K562 (cell line): Measurements from ENCODE around the gene RNASE8. TPM values are rescaled to one million over a fixed set of nuclear protein-coding genes. Genes with fewer than 3 reads are reported as not detected.

Experiments
- ATF6 ChIP-seq: sonication (generic); formaldehyde crosslinking; IDR thresholded peaks from 2 replicates; pipeline ENCODE4 v1.4.0; 2020; ENCODE audit warnings: mild to moderate bottlenecking, missing genetic modification reagents
- BRD9 ChIP-seq: fragments of 450-650 bp; IDR thresholded peaks from 2 replicates; pipeline ENCODE4 v1.6.1; 2018; ENCODE audit warnings: low read depth; ENCODE audit not compliant: partially characterized antibody
- CGGBP1 ChIP-seq: fragments of 250-450 bp; sonication (Bioruptor Pico); IDR thresholded peaks from 2 replicates; pipeline ENCODE4 v1.9.0; 2021; ENCODE audit warnings: mild to moderate bottlenecking
- ESRRB ChIP-seq: fragments of 250-450 bp; sonication (Bioruptor Pico); IDR thresholded peaks from 2 replicates; pipeline ENCODE4 v1.5.0; 2020; ENCODE audit warnings: mild to moderate bottlenecking, moderate library complexity, borderline replicate concordance
- FIP1L1 ChIP-seq: fragments of 200-400 bp; formaldehyde crosslinking; IDR thresholded peaks from 2 replicates; pipeline ENCODE4 v1.6.1; 2018; ENCODE audit warnings: mild to moderate bottlenecking, low read depth, low read length; ENCODE audit not compliant: poor library complexity, severe bottlenecking
- GTF2F1 ChIP-seq: IDR thresholded peaks from 2 replicates; pipeline ENCODE4 v1.6.1; 2011; ENCODE audit warnings: low read depth, low read length, improper control_type of control experiment
- HLTF ChIP-seq: fragments of 450-650 bp; IDR thresholded peaks from 2 replicates; pipeline ENCODE4 v1.6.1; 2016
- HNRNPLL ChIP-seq: fragments of 200-400 bp; formaldehyde crosslinking; IDR thresholded peaks from 2 replicates; pipeline ENCODE4 v1.6.1; 2017; ENCODE audit warnings: low read length, low read depth, mild to moderate bottlenecking; ENCODE audit not compliant: poor library complexity, severe bottlenecking
- ILK ChIP-seq: fragments of 450-650 bp; IDR thresholded peaks from 2 replicates; pipeline ENCODE4 v1.6.1; 2016; ENCODE audit warnings: missing genetic modification characterization, low read depth, mild to moderate bottlenecking, missing compliant biosample characterization, moderate library complexity, borderline replicate concordance
- IRF9 ChIP-seq: fragments of 450-650 bp; IDR thresholded peaks from 2 replicates; pipeline ENCODE4 v1.6.1; 2016; ENCODE audit warnings: missing biosample characterization, missing genetic modification characterization
- KDM5B ChIP-seq: fragments of 200-600 bp; sonication (generic); IDR thresholded peaks from 2 replicates; pipeline ENCODE4 v1.6.1; 2012; ENCODE audit warnings: low read depth, mild to moderate bottlenecking, moderate library complexity, low read length, control low read depth, inconsistent platforms; ENCODE audit not compliant: insufficient replicate concordance
- PRMT5 ChIP-seq: sonication (generic); formaldehyde crosslinking; IDR thresholded peaks from 2 replicates; pipeline ENCODE4 v1.5.0; 2020; ENCODE audit warnings: missing genetic modification reagents
- RBM39 ChIP-seq: fragments of 200-400 bp; formaldehyde crosslinking; optimal IDR thresholded peaks from 2 replicates; pipeline ENCODE3; 2018; ENCODE audit warnings: low read depth, low read length
- SETDB1 ChIP-seq: IDR thresholded peaks from one replicate; pipeline ENCODE4 v1.6.1; 2012; ENCODE audit warnings: low read length, control low read depth, inconsistent platforms
- TEAD1 ChIP-seq, 2 experiments: fragments of 450-650 bp in 1 of 2; sonication (generic) in 1 of 2; formaldehyde crosslinking; IDR thresholded peaks; 2 replicates each; pipeline versions ENCODE4 v1.4.0 to v1.8.0; 2020 to 2022; ENCODE audit warnings: mild to moderate bottlenecking in 2 of 2, missing genetic modification reagents in 1 of 2
- TFE3 ChIP-seq: fragments of 450-650 bp; formaldehyde crosslinking; IDR thresholded peaks from 2 replicates; pipeline ENCODE4 v1.4.0; 2020; ENCODE audit warnings: mild to moderate bottlenecking, mixed read lengths
- TRIM25 ChIP-seq: fragments of 450-650 bp; IDR thresholded peaks from 2 replicates; pipeline ENCODE4 v1.7.0; 2016; ENCODE audit warnings: borderline replicate concordance
- ZNF764 ChIP-seq: fragments of 250-450 bp; sonication (Bioruptor Pico); IDR thresholded peaks from 2 replicates; pipeline ENCODE4 v1.4.0; 2020; ENCODE audit warnings: low read depth, mild to moderate bottlenecking, moderate library complexity
- polyA plus RNA-seq, 8 experiments: library from polyadenylated mRNA; depleted of rRNA in 4 of 8; stranded (reverse) in 5 of 8; unstranded in 3 of 8; fragments of >200 nt; fragmentation: Nextera tagmentation in 2 of 8; fragmentation: Illumina TruSeq in 1 of 8; extraction: Ambion mirVana in 2 of 8; extraction: Trizol in 1 of 8; gene quantifications; 2 replicates each; pipeline versions ENCODE4 v1.2.1 to v1.2.3, GENCODE V29; 2011 to 2014; ENCODE audit warnings: inconsistent platforms in 1 of 8, missing spikeins in 1 of 8
- total RNA-seq, 7 experiments: library from RNA; depleted of rRNA in 6 of 7; stranded (reverse); fragments of >200 nt in 6 of 7; fragmentation: Illumina TruSeq in 2 of 7; extraction: Trizol in 2 of 7; gene quantifications; 2 replicates each; pipeline versions ENCODE4 v1.2.1 to v1.2.3, GENCODE V29; 2011 to 2021; ENCODE audit warnings: low replicate concordance in 1 of 7
- TF ChIP-seq, protein P1 (sequence below): IDR thresholded peaks from 2 replicates; pipeline ENCODE4 v1.6.1; 2016; ENCODE audit warnings: missing genetic modification characterization, missing compliant biosample characterization

Gene RNASE8
- total and polyA plus RNA-seq, 9 of the 15 experiments (the other 6 are each of a cell fraction or from before 2014, with no cell fraction given), result not detected

GRCh38 chr14:21103710-21104447, 46.3 kb downstream of the RNASE8 start (continued):
- TF ChIP-seq, protein P1, sequence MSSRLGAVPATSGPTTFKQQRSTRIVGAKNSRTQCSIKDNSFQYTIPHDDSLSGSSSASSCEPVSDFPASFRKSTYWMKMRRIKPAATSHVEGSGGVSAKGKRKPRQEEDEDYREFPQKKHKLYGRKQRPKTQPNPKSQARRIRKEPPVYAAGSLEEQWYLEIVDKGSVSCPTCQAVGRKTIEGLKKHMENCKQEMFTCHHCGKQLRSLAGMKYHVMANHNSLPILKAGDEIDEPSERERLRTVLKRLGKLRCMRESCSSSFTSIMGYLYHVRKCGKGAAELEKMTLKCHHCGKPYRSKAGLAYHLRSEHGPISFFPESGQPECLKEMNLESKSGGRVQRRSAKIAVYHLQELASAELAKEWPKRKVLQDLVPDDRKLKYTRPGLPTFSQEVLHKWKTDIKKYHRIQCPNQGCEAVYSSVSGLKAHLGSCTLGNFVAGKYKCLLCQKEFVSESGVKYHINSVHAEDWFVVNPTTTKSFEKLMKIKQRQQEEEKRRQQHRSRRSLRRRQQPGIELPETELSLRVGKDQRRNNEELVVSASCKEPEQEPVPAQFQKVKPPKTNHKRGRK (tag), result no peak
- TF ChIP-seq TFE3, result no peak
- no peak for TF ChIP-seq GTF2F1
- no peak for TF ChIP-seq TRIM25
- TF ChIP-seq FIP1L1, result peak; percentile 40
- TF ChIP-seq ZNF764 (CRISPR knock-in tag), result no peak
- TF ChIP-seq CGGBP1, result no peak
- TF ChIP-seq SETDB1, result no peak
- TF ChIP-seq HNRNPLL, result peak; percentile 69
- no peak for TF ChIP-seq BRD9
- no peak for TF ChIP-seq ILK (tag)
- no peak for TF ChIP-seq PRMT5 (CRISPR knock-in tag)
- TF ChIP-seq ESRRB (CRISPR knock-in tag), result no peak
- TF ChIP-seq TEAD1 (CRISPR knock-in tag; IDR thresholded peaks at IDR 0.05), result no peak
- no peak for TF ChIP-seq HLTF
- peak; percentile 72 for TF ChIP-seq KDM5B
- TF ChIP-seq RBM39, result no peak
- TF ChIP-seq IRF9 (tag), result no peak
- peak; percentile 60; the same call in 1 of the 2 replicates for TF ChIP-seq ATF6 (CRISPR knock-in tag)
